Trophoblast cell (in vitro differentiated cells and primary cell): ENCODE measurements around the gene CCDC61.

Source experiments
- DNase-seq, 2 donors: peaks; one replicate each; pipeline ENCODE4 v3.0.0-alpha.2; 2016
- H2AFZ ChIP-seq: 2 replicates; pipeline ENCODE4 v1.6.1; 2013; ENCODE audit warnings: low read length, moderate library complexity, mild to moderate bottlenecking; ENCODE audit not compliant: insufficient read depth, poor library complexity
- H2AK5ac ChIP-seq: 2 replicates; pipeline ENCODE4 v1.6.1; 2013; ENCODE audit warnings: mild to moderate bottlenecking, low read length
- H2BK120ac ChIP-seq: 2 replicates; pipeline ENCODE4 v1.6.1; 2013; ENCODE audit warnings: low read length, mild to moderate bottlenecking, moderate library complexity; ENCODE audit not compliant: insufficient read depth, poor library complexity
- H2BK12ac ChIP-seq: 2 replicates; pipeline ENCODE4 v1.6.1; 2013; ENCODE audit warnings: mild to moderate bottlenecking, low read length, moderate library complexity
- H2BK5ac ChIP-seq: 2 replicates; pipeline ENCODE4 v1.6.1; 2013; ENCODE audit warnings: low read length, low read depth, moderate library complexity, mild to moderate bottlenecking; ENCODE audit not compliant: poor library complexity
- H3K14ac ChIP-seq: 2 replicates; pipeline ENCODE4 v1.6.1; 2013; ENCODE audit warnings: mild to moderate bottlenecking, low read length
- H3K18ac ChIP-seq: 2 replicates; pipeline ENCODE4 v1.6.1; 2013; ENCODE audit warnings: mild to moderate bottlenecking, low read length
- H3K23ac ChIP-seq: 2 replicates; pipeline ENCODE4 v1.6.1; 2013; ENCODE audit warnings: low read length
- H3K27ac ChIP-seq: 2 replicates; pipeline ENCODE4 v1.5.1; 2013; ENCODE audit warnings: low read depth, mild to moderate bottlenecking, inconsistent platforms, low read length, moderate library complexity
- H3K27me3 ChIP-seq: 2 replicates; pipeline ENCODE4 v1.6.1; 2013; ENCODE audit warnings: inconsistent platforms, mild to moderate bottlenecking, low read length, moderate library complexity; ENCODE audit not compliant: insufficient read depth
- H3K36me3 ChIP-seq, 2 experiments: 1 replicate in 1 of 2; 2 replicates in 1 of 2; pipeline ENCODE4 v1.6.1; 2013; ENCODE audit warnings: low read length in 2 of 2, mild to moderate bottlenecking in 2 of 2, moderate library complexity in 1 of 2; ENCODE audit not compliant: insufficient read depth in 2 of 2, control insufficient read depth in 1 of 2
- H3K4ac ChIP-seq: 2 replicates; pipeline ENCODE4 v1.6.1; 2013; ENCODE audit warnings: low read depth, mild to moderate bottlenecking, low read length, moderate library complexity
- H3K4me1 ChIP-seq, 2 experiments: 1 replicate in 1 of 2; 2 replicates in 1 of 2; pipeline ENCODE4 v1.6.1; 2013; ENCODE audit warnings: low read length in 2 of 2, mild to moderate bottlenecking in 2 of 2, moderate library complexity in 1 of 2; ENCODE audit not compliant: insufficient read depth in 2 of 2, control insufficient read depth in 1 of 2
- H3K4me2 ChIP-seq: 2 replicates; pipeline ENCODE4 v1.6.1; 2013; ENCODE audit warnings: inconsistent platforms, mild to moderate bottlenecking, low read length, moderate library complexity
- H3K4me3 ChIP-seq: 2 replicates; pipeline ENCODE4 v1.5.1; 2013; ENCODE audit warnings: mild to moderate bottlenecking, low read depth, low read length, inconsistent platforms
- H3K79me1 ChIP-seq: one replicate; pipeline ENCODE4 v1.6.1; 2013; ENCODE audit warnings: low read length
- H3K79me2 ChIP-seq: 2 replicates; pipeline ENCODE4 v1.6.1; 2013; ENCODE audit warnings: low read length, mild to moderate bottlenecking; ENCODE audit not compliant: control insufficient read depth, insufficient read depth, poor library complexity
- H3K9ac ChIP-seq: 2 replicates; pipeline ENCODE4 v1.6.1; 2013; ENCODE audit warnings: mild to moderate bottlenecking, low read length
- H3K9me3 ChIP-seq: 2 replicates; pipeline ENCODE4 v1.6.1; 2013; ENCODE audit warnings: low read depth, mild to moderate bottlenecking, control low read depth, inconsistent platforms, low read length; ENCODE audit not compliant: insufficient read depth
- H4K12ac ChIP-seq: 2 replicates; pipeline ENCODE4 v1.6.1; 2013; ENCODE audit warnings: low read depth, mild to moderate bottlenecking, low read length, moderate library complexity
- H4K8ac ChIP-seq: 2 replicates; pipeline ENCODE4 v1.6.1; 2013; ENCODE audit warnings: low read depth, mild to moderate bottlenecking, low read length, moderate library complexity
- H4K91ac ChIP-seq: one replicate; pipeline ENCODE4 v1.6.1; 2013; ENCODE audit warnings: low read depth, mild to moderate bottlenecking, low read length, moderate library complexity
- WGBS: extraction: QIAGEN DNeasy Blood & Tissue Kit; methylation state at CpG from one replicate; pipeline ENCODE4 v1.1.7; 2013; ENCODE audit warnings: missing lambda C conversion rate; ENCODE audit not compliant: insufficient read length, insufficient coverage; ENCODE audit errors: extremely low coverage; 5-methylcytosine and 5-hydroxymethylcytosine counted together

Gene CCDC61

GRCh38 chr19:46052896-46053295 lies 57.6 kb downstream of the CCDC61 start:
- H3K27me3 ChIP-seq: no peaks in the 10 kb centered on the region
- no peak overlapping the region for H3K4me2 ChIP-seq
- no peak overlapping the region for H4K12ac ChIP-seq
- no peaks in the 10 kb centered on the region for H3K9me3 ChIP-seq
- H2BK5ac ChIP-seq: no peak overlapping the region
- no peak overlapping the region for H2AFZ ChIP-seq
- DNase-seq: no peak
- no peak overlapping the region for H3K18ac ChIP-seq
- H2BK120ac ChIP-seq: no peak overlapping the region
- H3K79me1 ChIP-seq: no peaks in the 10 kb centered on the region
- H2AK5ac ChIP-seq: no peak overlapping the region
- no peak overlapping the region for H3K23ac ChIP-seq
- H4K8ac ChIP-seq: no peak overlapping the region
- H3K27ac ChIP-seq: no peak overlapping the region
- no peak overlapping the region for H3K4me3 ChIP-seq
- no peak overlapping the region for H3K14ac ChIP-seq
- no peaks in the 10 kb centered on the region for H3K36me3 ChIP-seq
- whole genome bisulfite sequencing: no CpG with 5 or more reads among the region's 4 CpGs
- H4K91ac ChIP-seq: no peak overlapping the region
- no peaks in the 10 kb centered on the region for H3K4me1 ChIP-seq
- no peaks in the 10 kb centered on the region for H3K79me2 ChIP-seq
- H2BK12ac ChIP-seq: no peak overlapping the region
- H3K9ac ChIP-seq: no peak overlapping the region
- no peak overlapping the region for H3K4ac ChIP-seq

GRCh38 chr19:46056536-46056935 lies 61.3 kb downstream of the CCDC61 start:
- Histone ChIP-seq H2AK5ac (no peak overlapping the region), H3K23ac (no peak overlapping the region), H2BK120ac (no peak overlapping the region), H4K8ac (no peak overlapping the region), H3K27me3 (no peaks in the 10 kb centered on the region), H3K9me3 (peaks cover 6% of the 10 kb centered on the region), H2BK12ac (no peak overlapping the region), H3K9ac (no peak overlapping the region), H3K27ac (no peak overlapping the region), H3K4me2 (no peak overlapping the region), H3K14ac (no peak overlapping the region), H3K18ac (no peak overlapping the region), H3K4me3 (no peak overlapping the region), H4K91ac (no peak overlapping the region), H2AFZ (no peak overlapping the region), H2BK5ac (no peak overlapping the region), H3K4ac (no peak overlapping the region), H4K12ac (no peak overlapping the region), H3K36me3 (no peaks in the 10 kb centered on the region), H3K4me1 (no peaks in the 10 kb centered on the region), H3K79me2 (no peaks in the 10 kb centered on the region), H3K79me1 (no peaks in the 10 kb centered on the region)
- WGBS: no CpG with 5 or more reads among the region's 4 CpGs
- no peak for DNase-seq

GRCh38 chr19:46058778-46059177 lies 63.5 kb downstream of the CCDC61 start:
- Histone ChIP-seq H3K27me3 (no peaks in the 10 kb centered on the region), H3K9ac (no peak overlapping the region), H2BK120ac (no peak overlapping the region), H3K4me1 (no peaks in the 10 kb centered on the region), H3K14ac (no peak overlapping the region), H3K18ac (no peak overlapping the region), H4K8ac (no peak overlapping the region), H2BK5ac (no peak overlapping the region), H3K36me3 (no peaks in the 10 kb centered on the region), H4K91ac (no peak overlapping the region), H4K12ac (no peak overlapping the region), H3K4me2 (no peak overlapping the region), H2AK5ac (no peak overlapping the region), H3K4ac (no peak overlapping the region), H3K27ac (no peak overlapping the region), H2BK12ac (no peak overlapping the region), H3K79me1 (no peaks in the 10 kb centered on the region), H3K9me3 (peaks cover 6% of the 10 kb centered on the region), H2AFZ (no peak overlapping the region), H3K23ac (no peak overlapping the region), H3K79me2 (no peaks in the 10 kb centered on the region), H3K4me3 (no peak overlapping the region)
- DNase-seq: no peak
- no CpG with 5 or more reads among the region's 3 CpGs for WGBS

- Histone ChIP-seq H2AFZ (no peak overlapping the region), H3K9ac (no peak overlapping the region), H3K4ac (no peak overlapping the region), H3K4me3 (no peak overlapping the region), H3K79me1 (no peaks in the 10 kb centered on the region), H3K27me3 (no peaks in the 10 kb centered on the region), H4K91ac (no peak overlapping the region), H3K23ac (no peak overlapping the region), H4K8ac (no peak overlapping the region), H2BK5ac (no peak overlapping the region), H2BK120ac (no peak overlapping the region), H2AK5ac (no peak overlapping the region), H3K18ac (no peak overlapping the region), H3K79me2 (no peaks in the 10 kb centered on the region), H3K9me3 (peaks cover 6% of the 10 kb centered on the region), H2BK12ac (no peak overlapping the region), H4K12ac (no peak overlapping the region), H3K14ac (no peak overlapping the region), H3K27ac (no peak overlapping the region), H3K4me1 (no peaks in the 10 kb centered on the region), H3K36me3 (no peaks in the 10 kb centered on the region), H3K4me2 (no peak overlapping the region)
- no CpG with 5 or more reads among the region's 2 CpGs for WGBS
- no peak for DNase-seq
Observed at GRCh38 chr19:46060012-46060411, 64.7 kb downstream of the CCDC61 start.
